ENCODE measurements around the gene ARHGAP26.

DNA sequence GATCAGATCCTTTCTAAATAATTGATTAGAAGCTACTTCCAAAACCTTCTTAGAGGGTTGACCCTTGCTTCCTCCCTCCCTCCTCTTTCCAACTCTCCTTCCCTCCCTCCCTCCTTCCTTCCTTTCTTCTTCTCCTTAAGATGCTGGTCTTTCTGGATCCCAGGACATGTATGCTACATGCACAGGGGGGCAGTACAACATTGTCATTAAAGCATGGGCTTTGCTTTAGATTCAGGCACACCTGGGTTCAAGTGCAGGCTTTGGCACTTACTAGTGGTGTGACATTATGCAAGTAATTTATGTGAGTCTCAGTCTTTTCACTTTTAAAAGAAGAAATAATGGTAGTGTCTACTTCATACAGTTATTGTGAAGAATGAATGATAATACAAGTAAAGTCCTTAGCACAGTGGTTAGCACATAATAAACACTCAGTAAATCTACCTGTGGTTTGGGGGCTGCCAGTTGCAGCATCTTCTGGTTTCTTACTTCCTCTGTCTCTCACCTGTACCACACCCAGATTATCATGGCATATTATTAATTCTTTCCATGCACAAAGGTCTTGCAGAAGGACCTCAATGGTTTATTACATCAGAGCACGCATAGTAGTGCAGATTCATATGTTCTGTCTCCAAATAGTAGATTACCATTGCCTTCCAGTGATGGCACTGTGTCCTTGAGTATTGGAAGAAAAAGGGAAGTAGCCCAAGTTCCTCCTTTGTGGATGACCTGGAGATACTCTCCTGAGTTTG, 154.1 kb downstream of the ARHGAP26 start:
- TF ChIP-seq, protein P1, sequence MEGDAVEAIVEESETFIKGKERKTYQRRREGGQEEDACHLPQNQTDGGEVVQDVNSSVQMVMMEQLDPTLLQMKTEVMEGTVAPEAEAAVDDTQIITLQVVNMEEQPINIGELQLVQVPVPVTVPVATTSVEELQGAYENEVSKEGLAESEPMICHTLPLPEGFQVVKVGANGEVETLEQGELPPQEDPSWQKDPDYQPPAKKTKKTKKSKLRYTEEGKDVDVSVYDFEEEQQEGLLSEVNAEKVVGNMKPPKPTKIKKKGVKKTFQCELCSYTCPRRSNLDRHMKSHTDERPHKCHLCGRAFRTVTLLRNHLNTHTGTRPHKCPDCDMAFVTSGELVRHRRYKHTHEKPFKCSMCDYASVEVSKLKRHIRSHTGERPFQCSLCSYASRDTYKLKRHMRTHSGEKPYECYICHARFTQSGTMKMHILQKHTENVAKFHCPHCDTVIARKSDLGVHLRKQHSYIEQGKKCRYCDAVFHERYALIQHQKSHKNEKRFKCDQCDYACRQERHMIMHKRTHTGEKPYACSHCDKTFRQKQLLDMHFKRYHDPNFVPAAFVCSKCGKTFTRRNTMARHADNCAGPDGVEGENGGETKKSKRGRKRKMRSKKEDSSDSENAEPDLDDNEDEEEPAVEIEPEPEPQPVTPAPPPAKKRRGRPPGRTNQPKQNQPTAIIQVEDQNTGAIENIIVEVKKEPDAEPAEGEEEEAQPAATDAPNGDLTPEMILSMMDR (IDR thresholded peaks at IDR 0.05) = no peak
- no peak for TF ChIP-seq POLR2A (IDR thresholded peaks at IDR 0.05)
